ENCODE results near the gene MSI2.

GRCh38 chr17:57412520-57413096 is 156.3 kb downstream of the MSI2 start:
- TF ChIP-seq CTCF (IDR thresholded peaks at IDR 0.05): no peak
- TF ChIP-seq POLR2AphosphoS5 (IDR thresholded peaks at IDR 0.05): no peak
- no peak for TF ChIP-seq EP300 (IDR thresholded peaks at IDR 0.05)

All from suprapubic skin (tissue), 4 donors.